GM19099 (cell line): ENCODE results near the gene ABCB6.

Experiments used
- POLR2A ChIP-seq: IDR thresholded peaks from 3 replicates; pipeline ENCODE4 v1.6.1; 2011; ENCODE audit warnings: low read depth; ENCODE audit not compliant: insufficient read length; ENCODE audit errors: extremely low read depth

ABCB6 gene

DNA sequence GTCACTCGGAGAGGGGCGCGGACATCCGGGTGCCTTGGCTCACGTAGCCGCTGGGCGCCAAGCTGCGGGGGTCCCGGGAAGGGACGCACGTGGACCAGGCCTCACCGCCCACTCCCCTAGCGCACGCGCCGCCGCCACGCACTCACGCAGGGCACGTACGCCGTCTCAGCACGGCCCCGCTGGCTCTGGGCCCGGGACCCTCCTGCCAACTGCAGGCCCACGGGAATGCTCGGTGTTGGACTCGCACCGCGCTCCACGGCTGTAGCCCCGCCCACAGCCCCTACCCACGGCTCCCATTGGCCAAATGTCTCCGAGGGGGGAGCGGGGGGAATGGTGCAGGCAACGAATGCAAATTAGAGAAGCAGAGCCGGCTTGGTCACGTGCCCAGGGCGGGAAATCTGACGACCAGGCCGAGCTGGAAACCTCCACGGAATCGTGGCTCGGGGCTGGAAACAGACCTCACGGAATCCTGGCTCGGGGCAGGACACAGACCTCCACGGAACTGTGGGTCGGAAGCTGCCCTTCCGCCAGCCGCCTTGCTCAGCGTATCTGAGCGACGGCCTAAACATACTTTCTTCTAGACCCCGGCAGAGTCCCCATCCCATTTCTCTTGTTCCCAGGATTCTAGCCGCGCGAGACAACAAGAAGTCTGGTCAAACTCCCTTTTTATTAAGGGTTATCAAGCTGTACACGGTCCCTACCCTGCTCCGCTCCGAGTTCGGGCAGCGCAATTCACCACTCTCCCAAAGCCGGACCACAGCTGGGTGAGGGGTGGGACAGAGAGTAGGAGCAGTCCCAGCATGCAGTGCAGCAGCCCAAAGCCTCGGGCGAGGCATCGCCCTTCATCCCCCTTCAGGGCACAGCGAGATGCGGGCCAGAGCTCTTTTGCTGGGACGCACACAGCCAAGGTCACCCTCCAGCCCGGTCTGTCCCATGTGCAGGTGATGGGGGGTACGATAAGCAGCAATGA, at the start of gene ABCB6:
ABCB6 (minus strand) TSS at position 227 of the 970 bp plus-strand sequence. CDS start 285 bp downstream, outside the sequence.
- TF ChIP-seq POLR2A, result peak; percentile 79

DNA sequence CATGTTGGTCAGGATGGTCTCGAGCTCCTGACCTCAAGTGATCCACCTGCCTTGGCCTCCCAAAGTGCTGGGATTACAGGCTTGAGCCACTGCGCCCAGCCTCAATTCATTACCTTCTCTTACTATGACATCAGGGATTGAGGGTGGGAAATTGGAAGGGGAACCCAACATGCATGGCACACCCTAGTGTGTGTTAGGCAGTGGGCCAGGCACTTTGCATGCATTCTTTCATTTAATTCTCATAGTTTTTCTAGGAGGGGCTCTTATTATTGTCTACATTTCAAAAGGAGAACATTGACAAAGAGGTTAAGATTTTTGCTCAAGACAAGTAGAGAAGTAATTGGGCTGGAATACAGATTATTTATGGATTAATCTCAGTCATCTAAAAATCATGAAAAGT, 49.5 kb upstream of the ABCB6 start:
- no peak for TF ChIP-seq POLR2A

DNA sequence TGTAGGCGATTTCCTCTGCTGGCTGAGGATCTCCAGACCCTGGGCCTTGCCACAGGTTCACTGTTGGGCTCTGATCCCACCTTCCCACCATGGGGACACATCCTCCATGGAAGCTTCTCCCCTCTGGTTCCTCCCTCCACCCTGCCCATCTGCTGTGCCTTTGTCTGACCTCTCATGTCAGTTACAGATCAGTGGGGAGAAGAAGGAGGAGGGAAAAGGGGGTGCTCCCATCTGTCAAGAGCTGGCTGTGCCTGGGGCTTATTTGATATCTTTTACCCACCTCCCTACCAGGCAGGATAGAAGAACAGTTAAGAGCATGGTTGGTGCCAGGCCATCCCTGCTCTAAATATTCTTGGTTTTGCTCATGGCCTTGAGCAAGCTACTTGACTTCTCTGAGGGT, 48.1 kb upstream of the ABCB6 start:
- TF ChIP-seq POLR2A, result no peak

DNA sequence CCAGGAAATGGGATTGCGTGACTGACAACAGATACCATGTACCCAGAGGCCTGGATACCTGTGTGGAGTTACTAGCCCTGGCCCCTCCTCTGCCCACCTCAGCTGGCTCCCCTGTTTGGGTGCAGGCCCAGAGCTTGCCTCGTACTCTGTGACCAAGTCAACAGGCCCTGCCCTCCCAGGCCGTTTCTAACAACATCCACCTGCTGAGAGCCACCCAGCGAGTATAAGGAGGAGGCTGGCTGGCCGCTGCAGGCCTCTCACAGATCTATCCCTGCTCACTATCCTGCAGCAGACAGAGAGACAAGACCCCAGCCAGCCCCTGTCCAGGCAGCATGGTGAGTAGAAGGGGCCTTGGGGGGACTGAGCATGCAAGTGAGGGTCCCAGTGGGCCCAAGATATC, 47.5 kb upstream of the ABCB6 start:
- TF ChIP-seq POLR2A, result no peak

DNA sequence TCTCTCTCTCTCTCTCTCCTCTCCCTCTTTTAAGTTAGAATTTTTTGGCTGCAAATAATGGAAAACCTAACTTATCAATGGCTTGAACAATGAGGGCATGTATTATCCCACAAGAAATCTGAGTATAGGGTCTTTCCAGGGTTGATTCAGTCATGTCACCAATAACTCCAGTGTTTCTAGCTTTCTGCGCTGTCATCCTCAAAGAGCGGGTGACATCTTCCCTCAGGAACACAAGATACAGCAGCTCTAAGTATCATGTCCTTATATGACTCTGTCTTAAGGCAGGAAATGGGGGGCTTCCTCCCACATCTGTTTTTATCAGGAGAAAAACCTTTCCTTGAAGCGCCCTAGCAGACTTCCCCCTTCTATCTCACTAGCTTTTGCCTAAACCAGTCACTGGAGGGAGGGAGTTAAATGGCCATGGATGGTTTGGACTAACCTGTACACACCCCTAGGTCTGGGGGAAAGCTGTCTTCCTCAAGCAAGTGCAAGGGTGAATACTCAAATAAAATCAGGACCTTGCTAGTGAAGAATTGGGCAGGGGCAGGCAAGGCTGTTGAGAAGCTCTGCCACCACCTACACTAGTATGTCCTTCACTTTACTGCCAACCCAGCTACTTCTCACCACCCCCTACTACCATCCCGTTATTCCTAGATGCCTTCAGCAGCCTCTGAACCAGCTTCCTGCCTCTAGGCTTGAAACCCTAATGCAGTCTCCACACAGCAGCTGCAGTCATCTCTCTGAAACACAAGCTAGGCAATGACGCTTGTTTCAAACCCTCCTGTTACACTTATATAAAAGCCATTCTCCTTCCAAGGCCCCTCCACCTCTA, 42.5 kb upstream of the ABCB6 start:
- TF ChIP-seq POLR2A, result no peak

DNA sequence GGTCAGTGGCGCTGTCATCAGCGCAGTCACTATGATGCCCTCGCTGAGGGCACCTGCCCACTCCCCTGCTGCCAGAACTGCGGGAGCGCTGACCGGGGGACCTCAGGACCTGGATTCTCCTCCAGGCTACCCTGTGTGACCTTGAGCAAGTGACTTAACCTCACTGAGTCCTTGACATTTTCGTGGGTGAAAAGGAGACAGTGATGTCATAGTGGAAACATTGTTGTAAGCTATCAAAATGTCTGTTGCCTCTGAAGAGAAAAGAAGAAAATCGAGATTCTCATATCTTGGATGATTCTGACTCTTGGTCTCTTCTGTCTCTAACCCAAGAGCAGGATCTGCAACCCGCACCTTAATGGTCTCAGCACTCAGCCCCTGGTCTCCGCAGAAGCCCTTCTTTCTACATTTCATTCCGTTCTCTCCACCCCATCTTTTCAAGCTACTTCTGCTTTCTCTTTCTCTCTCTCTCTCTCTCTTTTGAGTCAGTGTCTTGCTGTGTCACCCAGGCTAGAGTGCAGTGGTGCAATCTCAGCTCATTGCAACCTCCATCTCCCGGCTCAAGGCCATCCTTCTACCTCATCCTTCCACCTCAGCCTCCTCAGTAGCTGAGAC, 35.9 kb upstream of the ABCB6 start:
- no peak for TF ChIP-seq POLR2A

DNA sequence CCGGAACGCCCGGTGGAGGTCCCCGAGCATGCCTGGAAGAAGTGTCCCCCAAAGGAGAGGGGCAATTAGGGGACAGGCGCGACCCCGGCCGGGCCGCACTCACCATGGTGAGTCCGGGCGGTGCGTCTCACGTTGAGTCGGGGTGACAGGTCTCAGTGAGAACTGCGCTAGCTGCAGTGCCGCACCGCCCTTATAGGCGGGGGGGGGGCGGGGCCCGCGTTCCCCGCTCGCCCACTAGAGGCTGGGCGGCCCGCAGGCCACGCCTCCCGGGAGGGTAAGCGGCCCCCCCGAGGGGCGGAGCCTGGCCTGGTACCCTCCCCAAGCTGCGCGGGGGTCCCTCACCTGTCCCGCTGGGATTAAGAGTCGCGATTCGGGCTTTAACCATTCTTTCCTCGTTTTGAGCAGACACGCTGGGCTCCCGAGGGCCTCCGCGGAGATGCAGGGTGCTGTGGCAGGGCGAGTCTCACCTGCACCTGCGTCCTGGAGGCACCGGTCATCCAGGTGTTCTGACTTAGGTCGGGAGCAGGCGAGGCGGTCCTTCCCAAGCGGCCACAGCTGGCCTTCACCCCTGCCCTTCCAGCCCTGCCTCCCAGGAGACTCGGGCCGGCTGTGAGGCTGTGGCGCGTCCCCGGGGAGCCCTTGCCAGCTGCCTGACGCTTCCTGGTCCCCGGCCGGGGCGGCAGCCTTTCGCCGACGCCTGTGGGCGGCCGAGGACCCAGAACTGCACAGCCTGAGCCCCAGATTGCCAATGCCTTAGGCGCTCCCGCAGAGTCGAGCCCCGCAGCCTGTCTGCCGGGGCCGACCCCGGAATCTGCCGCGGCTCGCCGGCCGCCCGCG, 35.2 kb upstream of the ABCB6 start, which contains the start of gene TUBA4A:
TUBA4A (minus strand) TSS at position 166 of the 837 bp plus-strand sequence; CDS start at position 106, 60 bp downstream.
- peak; percentile 100 for TF ChIP-seq POLR2A

DNA sequence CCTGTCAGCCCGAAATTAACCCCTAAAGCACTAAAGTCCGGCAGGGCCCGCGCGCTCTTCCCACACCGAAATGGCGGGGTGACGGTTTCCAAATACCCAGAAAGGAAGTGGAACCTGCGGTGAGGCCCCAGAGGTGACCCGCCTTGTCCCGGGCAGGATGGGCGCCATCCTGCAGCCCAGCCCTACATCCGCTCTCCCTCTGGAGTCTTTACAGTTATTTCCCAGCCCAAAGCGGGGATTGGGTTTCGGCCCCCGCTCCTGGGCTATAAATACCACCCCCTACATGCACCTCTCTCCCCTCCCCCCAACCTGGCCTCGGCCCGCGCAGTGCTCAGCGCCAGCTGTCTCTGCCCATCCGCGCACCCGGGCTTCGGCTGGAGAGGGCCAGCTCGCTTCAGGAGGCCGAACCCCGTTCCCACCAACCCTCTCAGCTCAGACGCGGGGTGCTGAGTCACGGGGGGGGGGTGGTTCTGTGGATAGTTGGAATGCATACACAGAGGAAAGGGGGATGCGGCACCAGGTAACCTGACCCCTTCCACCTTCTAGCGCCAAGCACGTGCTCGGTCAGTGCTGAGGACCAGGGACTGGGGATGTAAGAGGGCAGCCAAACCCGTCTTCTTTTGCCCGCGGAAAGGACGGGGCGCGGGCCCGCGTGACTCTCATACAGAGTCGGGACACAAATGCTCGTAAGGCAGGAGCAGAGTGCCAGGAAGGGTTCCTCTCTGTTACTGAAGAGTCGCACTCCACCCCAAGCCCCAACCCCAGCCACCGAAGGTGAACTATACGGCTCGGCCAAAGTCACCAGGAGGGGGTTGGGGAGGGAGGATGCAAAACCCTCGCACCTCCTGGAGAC, 34.4 kb upstream of the ABCB6 start, which contains the start of gene TUBA4B:
TUBA4B (plus strand) TSS at position 344 of the 853 bp plus-strand sequence; CDS start at position 509, 165 bp downstream.
- TF ChIP-seq POLR2A, result no peak

DNA sequence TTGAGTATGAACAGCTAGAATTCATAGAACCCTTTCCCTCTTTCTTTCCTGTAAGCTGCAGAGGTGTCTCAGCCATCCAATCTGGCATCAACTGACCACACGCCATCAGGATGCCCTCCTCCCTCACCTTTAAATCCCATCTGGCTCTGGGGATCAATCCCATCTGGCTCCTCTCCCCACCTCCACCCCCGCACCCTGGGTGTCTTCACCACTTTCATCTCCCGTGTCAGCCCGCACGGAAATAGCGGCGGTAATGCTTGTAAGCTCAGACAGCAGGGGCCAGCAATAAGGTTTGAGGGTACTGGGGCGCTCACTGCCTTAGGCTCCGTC, 33.8 kb upstream of the ABCB6 start:
- no peak for TF ChIP-seq POLR2A

DNA sequence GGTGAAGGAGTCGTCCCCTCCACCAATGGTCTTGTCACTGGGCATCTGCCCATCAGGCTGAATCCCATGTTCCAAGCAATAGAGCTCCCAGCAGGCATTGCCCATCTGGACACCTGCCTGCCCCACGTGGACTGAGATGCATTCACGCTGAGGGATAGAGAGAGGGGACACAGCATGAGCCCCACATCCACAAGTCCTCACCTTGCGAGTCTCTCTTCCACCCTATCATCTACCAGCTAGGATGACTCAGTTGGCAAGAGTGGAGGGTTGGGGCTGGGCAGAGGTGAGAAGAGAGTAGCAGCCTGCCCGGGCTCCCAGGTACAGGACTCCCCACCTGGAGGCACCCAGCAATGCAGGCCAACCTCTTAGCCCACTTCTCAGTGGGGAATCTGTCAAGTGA, 33.3 kb upstream of the ABCB6 start:
- no peak for TF ChIP-seq POLR2A

DNA sequence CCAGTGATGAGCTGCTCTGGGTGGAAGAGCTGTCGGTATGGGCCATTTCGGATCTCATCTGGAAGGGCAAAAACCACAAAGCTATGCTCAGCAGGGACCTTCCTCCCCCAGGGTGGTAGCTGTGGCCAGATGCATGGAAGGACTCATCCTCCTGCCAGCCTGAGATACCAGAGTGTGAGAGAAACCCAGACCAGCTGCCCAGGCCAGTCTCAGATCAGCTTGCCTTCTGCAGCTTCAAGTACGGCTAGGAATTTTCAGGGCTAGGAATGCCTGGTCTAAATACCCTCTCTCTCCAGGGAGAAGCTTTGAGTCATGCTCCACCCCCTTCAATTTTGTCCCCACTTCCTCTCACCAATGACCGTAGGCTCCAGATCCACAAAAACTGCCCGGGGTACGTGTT, 32.9 kb upstream of the ABCB6 start:
- TF ChIP-seq POLR2A, result no peak

DNA sequence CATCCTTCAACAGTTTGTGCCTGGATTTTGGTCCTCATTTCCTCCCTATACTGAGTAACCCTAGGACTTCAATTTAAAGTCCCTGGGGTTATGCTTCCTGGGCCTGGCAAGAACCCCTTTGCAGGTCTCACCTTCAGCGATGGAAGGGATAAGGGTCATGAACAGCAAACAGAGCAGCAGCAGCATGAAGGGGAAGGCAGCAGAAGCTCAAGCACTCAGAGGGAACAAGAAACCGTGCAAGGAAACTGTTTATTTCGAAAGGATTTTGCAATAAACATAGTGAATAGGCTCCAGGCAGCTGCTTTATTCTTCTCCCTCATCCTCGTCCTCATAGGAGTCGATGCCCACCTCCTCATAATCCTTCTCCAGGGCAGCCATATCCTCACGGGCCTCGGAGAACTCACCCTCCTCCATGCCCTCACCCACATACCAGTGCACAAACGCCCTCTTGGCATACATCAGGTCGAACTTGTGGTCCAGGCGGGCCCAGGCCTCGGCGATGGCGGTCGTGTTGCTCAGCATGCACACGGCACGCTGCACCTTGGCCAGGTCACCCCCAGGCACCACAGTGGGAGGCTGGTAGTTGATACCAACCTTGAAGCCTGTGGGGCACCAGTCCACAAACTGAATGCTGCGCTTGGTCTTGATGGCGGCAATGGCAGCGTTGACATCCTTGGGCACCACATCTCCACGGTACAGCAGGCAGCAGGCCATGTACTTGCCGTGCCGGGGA, 31.5 kb upstream of the ABCB6 start:
- no peak for TF ChIP-seq POLR2A
